Esophagus squamous epithelium (tissue), 4 donors: ENCODE measurements around the gene SLC17A5.
"Not testable (repeated sequence)": the region's sequence is repeated elsewhere in the genome, so short reads cannot be mapped to it uniquely, and the experiment has no call there.

Source experiments
- CTCF ChIP-seq, 6 experiments: fragments of 450-650 bp in 4 of 6; fragments of 200-600 bp in 2 of 6; sonication (generic) in 2 of 6; IDR thresholded peaks; one replicate each; pipeline ENCODE4 v1.5.1; 2016 to 2019; ENCODE audit warnings: antibody characterized with exemption in 6 of 6, mild to moderate bottlenecking in 4 of 6, moderate library complexity in 4 of 6
- POLR2A ChIP-seq, 4 donors: fragments of 450-650 bp; IDR thresholded peaks; one replicate each; pipeline ENCODE4 v1.6.1; 2017; ENCODE audit warnings: antibody characterized with exemption in 4 of 4, mild to moderate bottlenecking in 4 of 4, moderate library complexity in 3 of 4

GRCh38 chr6:73683574-73683973 is 29.8 kb upstream of the SLC17A5 start:
- not testable (repeated sequence) for TF ChIP-seq POLR2A, CTCF (IDR thresholded peaks at IDR 0.05)
